Neural cell (in vitro differentiated cells): Measurements from ENCODE around the gene S100A11.

Source experiments
- TF ChIP-seq, protein P1 (sequence below): IDR thresholded peaks from 2 replicates; pipeline ENCODE4 v1.6.1; 2012; ENCODE audit warnings: borderline replicate concordance
- TF ChIP-seq, protein P2 (sequence below): fragments of 450-650 bp; IDR thresholded peaks from 2 replicates; pipeline ENCODE4 v1.5.1; 2014; ENCODE audit warnings: antibody characterized with exemption, mild to moderate bottlenecking, moderate library complexity; ENCODE audit not compliant: poor library complexity, severe bottlenecking

DNA sequence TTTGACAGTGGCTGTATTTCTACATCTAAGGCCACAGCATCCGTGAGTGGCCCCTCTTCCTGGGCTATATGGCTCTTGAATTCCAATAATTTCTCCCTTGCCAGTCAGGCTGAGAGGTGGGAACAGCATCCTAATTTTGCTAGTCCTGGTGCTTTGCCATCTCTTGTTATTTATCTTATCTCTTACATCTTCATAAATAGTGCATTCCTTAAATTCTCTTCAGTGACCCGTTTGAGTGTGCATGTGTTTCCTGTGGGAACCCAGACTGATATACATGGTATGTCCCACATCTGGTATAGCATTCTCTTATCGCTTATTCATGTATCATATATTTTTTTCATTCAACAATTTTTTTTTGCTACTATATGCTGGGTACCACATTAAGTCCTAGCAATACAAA is 9.9 kb downstream of the S100A11 start:
- TF ChIP-seq, protein P1, sequence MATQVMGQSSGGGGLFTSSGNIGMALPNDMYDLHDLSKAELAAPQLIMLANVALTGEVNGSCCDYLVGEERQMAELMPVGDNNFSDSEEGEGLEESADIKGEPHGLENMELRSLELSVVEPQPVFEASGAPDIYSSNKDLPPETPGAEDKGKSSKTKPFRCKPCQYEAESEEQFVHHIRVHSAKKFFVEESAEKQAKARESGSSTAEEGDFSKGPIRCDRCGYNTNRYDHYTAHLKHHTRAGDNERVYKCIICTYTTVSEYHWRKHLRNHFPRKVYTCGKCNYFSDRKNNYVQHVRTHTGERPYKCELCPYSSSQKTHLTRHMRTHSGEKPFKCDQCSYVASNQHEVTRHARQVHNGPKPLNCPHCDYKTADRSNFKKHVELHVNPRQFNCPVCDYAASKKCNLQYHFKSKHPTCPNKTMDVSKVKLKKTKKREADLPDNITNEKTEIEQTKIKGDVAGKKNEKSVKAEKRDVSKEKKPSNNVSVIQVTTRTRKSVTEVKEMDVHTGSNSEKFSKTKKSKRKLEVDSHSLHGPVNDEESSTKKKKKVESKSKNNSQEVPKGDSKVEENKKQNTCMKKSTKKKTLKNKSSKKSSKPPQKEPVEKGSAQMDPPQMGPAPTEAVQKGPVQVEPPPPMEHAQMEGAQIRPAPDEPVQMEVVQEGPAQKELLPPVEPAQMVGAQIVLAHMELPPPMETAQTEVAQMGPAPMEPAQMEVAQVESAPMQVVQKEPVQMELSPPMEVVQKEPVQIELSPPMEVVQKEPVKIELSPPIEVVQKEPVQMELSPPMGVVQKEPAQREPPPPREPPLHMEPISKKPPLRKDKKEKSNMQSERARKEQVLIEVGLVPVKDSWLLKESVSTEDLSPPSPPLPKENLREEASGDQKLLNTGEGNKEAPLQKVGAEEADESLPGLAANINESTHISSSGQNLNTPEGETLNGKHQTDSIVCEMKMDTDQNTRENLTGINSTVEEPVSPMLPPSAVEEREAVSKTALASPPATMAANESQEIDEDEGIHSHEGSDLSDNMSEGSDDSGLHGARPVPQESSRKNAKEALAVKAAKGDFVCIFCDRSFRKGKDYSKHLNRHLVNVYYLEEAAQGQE: no peak
- TF ChIP-seq, protein P2, sequence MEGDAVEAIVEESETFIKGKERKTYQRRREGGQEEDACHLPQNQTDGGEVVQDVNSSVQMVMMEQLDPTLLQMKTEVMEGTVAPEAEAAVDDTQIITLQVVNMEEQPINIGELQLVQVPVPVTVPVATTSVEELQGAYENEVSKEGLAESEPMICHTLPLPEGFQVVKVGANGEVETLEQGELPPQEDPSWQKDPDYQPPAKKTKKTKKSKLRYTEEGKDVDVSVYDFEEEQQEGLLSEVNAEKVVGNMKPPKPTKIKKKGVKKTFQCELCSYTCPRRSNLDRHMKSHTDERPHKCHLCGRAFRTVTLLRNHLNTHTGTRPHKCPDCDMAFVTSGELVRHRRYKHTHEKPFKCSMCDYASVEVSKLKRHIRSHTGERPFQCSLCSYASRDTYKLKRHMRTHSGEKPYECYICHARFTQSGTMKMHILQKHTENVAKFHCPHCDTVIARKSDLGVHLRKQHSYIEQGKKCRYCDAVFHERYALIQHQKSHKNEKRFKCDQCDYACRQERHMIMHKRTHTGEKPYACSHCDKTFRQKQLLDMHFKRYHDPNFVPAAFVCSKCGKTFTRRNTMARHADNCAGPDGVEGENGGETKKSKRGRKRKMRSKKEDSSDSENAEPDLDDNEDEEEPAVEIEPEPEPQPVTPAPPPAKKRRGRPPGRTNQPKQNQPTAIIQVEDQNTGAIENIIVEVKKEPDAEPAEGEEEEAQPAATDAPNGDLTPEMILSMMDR: no peak
